ENCODE results near the gene TWSG1. TPM values are rescaled to one million over a fixed set of nuclear protein-coding genes. Genes with fewer than 3 reads are reported as not detected.

The TWSG1 gene
- total RNA-seq, 2 experiments from 2014 or later: 11.0 to 12.2 TPM

- H3K27ac Mint-ChIP-seq: no peak overlapping the region
- ChIA-PET POLR2A (no interaction called here), CTCF (interaction anchor here (0.6 kb wide), 1 partner anchor 256 kb away, joined by 4 read pairs; no protein-coding TSS in a partner anchor)
- H3K9me3 Mint-ChIP-seq: peaks cover 5% of the 10 kb centered on the region
- peaks cover 9% of the 10 kb centered on the region for H3K36me3 Mint-ChIP-seq
- H3K27me3 Mint-ChIP-seq: no peaks in the 10 kb centered on the region
- intact Hi-C loops (cut with micrococcal nuclease): no loop called here
- DNase-seq: no peak
- H3K4me3 Mint-ChIP-seq: no peak overlapping the region
- H3K4me1 Mint-ChIP-seq (ENCODE audit: low read depth): peaks cover 13% of the 10 kb centered on the region
Observed at GRCh38 chr18:9340472-9340871, 5.9 kb downstream of the TWSG1 start.

GRCh38 chr18:9343577-9343976 is 9.0 kb downstream of the TWSG1 start:
- ChIA-PET CTCF (no interaction called here), POLR2A (no interaction called here)
- Mint-ChIP-seq H3K4me1 (ENCODE audit: low read depth) (peaks cover 6% of the 10 kb centered on the region), H3K36me3 (peaks cover 9% of the 10 kb centered on the region), H3K27ac (no peak overlapping the region), H3K27me3 (no peaks in the 10 kb centered on the region), H3K4me3 (no peak overlapping the region), H3K9me3 (peaks cover 5% of the 10 kb centered on the region)
- DNase-seq: no peak
- intact Hi-C loops (cut with micrococcal nuclease): no loop called here

- peaks cover 4% of the 10 kb centered on the region for H3K36me3 Mint-ChIP-seq
- no peaks in the 10 kb centered on the region for H3K27me3 Mint-ChIP-seq
- no peak overlapping the region for H3K27ac Mint-ChIP-seq
- intact Hi-C loops (cut with micrococcal nuclease): no loop called here
- DNase-seq: no peak
- ChIA-PET CTCF (interaction anchor here (0.8 to 1.4 kb wide), 2 partner anchors 168 to 170 kb away, joined by 3 to 4 read pairs; no protein-coding TSS in a partner anchor), POLR2A (no interaction called here)
- no peak overlapping the region for H3K4me3 Mint-ChIP-seq
- peaks cover 6% of the 10 kb centered on the region for H3K4me1 Mint-ChIP-seq (ENCODE audit: low read depth)
- H3K9me3 Mint-ChIP-seq: peaks cover 5% of the 10 kb centered on the region
Observed at GRCh38 chr18:9346775-9347174, 12.2 kb downstream of the TWSG1 start.

- Mint-ChIP-seq H3K27me3 (no peaks in the 10 kb centered on the region), H3K4me3 (no peak overlapping the region), H3K27ac (no peak overlapping the region), H3K9me3 (peaks cover 5% of the 10 kb centered on the region), H3K4me1 (ENCODE audit: low read depth) (peaks cover 6% of the 10 kb centered on the region), H3K36me3 (peaks cover 4% of the 10 kb centered on the region)
- intact Hi-C loops (cut with micrococcal nuclease): no loop called here
- ChIA-PET POLR2A (no interaction called here), CTCF (interaction anchor here (1.4 to 1.6 kb wide), 2 partner anchors 168 to 169 kb away, joined by 3 to 4 read pairs; no protein-coding TSS in a partner anchor)
- no peak for DNase-seq
Observed at GRCh38 chr18:9348079-9348671, 13.6 kb downstream of the TWSG1 start.

- intact Hi-C loops (cut with micrococcal nuclease): no loop called here
- Mint-ChIP-seq H3K4me1 (ENCODE audit: low read depth) (peaks cover 6% of the 10 kb centered on the region), H3K4me3 (no peak overlapping the region), H3K9me3 (peaks cover under 1% of the 10 kb centered on the region), H3K36me3 (peaks cover 4% of the 10 kb centered on the region), H3K27ac (no peak overlapping the region), H3K27me3 (no peaks in the 10 kb centered on the region)
- DNase-seq: no peak
- ChIA-PET CTCF (interaction anchor here (1.6 kb wide), 1 partner anchor 168 kb away, joined by 3 read pairs; no protein-coding TSS in a partner anchor), POLR2A (no interaction called here)
Observed at GRCh38 chr18:9348766-9349165, 14.2 kb downstream of the TWSG1 start.

- intact Hi-C loops (cut with micrococcal nuclease): no loop called here
- Mint-ChIP-seq H3K36me3 (no peaks in the 10 kb centered on the region), H3K9me3 (no peaks in the 10 kb centered on the region), H3K27ac (no peak overlapping the region), H3K4me3 (no peak overlapping the region), H3K27me3 (no peaks in the 10 kb centered on the region), H3K4me1 (ENCODE audit: low read depth) (peaks cover 6% of the 10 kb centered on the region)
- DNase-seq: no peak
- POLR2A ChIA-PET: no interaction called here
- CTCF ChIA-PET: no interaction called here
Observed at GRCh38 chr18:9353596-9353995, 19.0 kb downstream of the TWSG1 start.

- no peak overlapping the region for H3K27ac Mint-ChIP-seq
Observed at GRCh38 chr18:9354256-9354655, 19.7 kb downstream of the TWSG1 start.

GRCh38 chr18:9356976-9357375 is 22.4 kb downstream of the TWSG1 start:
- no peak for DNase-seq
- CTCF ChIA-PET: no interaction called here
- Mint-ChIP-seq H3K4me1 (ENCODE audit: low read depth) (peaks cover 6% of the 10 kb centered on the region), H3K9me3 (no peaks in the 10 kb centered on the region), H3K36me3 (peaks cover 7% of the 10 kb centered on the region), H3K27me3 (no peaks in the 10 kb centered on the region), H3K27ac (no peak overlapping the region), H3K4me3 (no peak overlapping the region)
- POLR2A ChIA-PET: no interaction called here
- intact Hi-C loops (cut with micrococcal nuclease): no loop called here

More at GRCh38 chr18:9354256-9354655, 19.7 kb downstream of the TWSG1 start:
- POLR2A ChIA-PET: no interaction called here
- CTCF ChIA-PET: no interaction called here
- Mint-ChIP-seq H3K27me3 (no peaks in the 10 kb centered on the region), H3K36me3 (no peaks in the 10 kb centered on the region), H3K9me3 (no peaks in the 10 kb centered on the region), H3K4me1 (ENCODE audit: low read depth) (peaks cover 6% of the 10 kb centered on the region), H3K4me3 (no peak overlapping the region)
- intact Hi-C loops (cut with micrococcal nuclease): no loop called here
- no peak for DNase-seq

GRCh38 chr18:9359796-9360195 is 25.2 kb downstream of the TWSG1 start:
- Mint-ChIP-seq H3K4me3 (no peak overlapping the region), H3K27ac (no peak overlapping the region), H3K4me1 (ENCODE audit: low read depth) (no peaks in the 10 kb centered on the region), H3K9me3 (no peaks in the 10 kb centered on the region), H3K36me3 (peaks cover 7% of the 10 kb centered on the region), H3K27me3 (no peaks in the 10 kb centered on the region)
- POLR2A ChIA-PET: no interaction called here
- CTCF ChIA-PET: no interaction called here
- DNase-seq: no peak
- intact Hi-C loops (cut with micrococcal nuclease): no loop called here

GRCh38 chr18:9361191-9361590 is 26.6 kb downstream of the TWSG1 start:
- no peak overlapping the region for H3K27ac Mint-ChIP-seq
- peaks cover 7% of the 10 kb centered on the region for H3K36me3 Mint-ChIP-seq
- H3K4me3 Mint-ChIP-seq: no peak overlapping the region
- CTCF ChIA-PET: no interaction called here
- no peaks in the 10 kb centered on the region for H3K27me3 Mint-ChIP-seq
- H3K9me3 Mint-ChIP-seq: no peaks in the 10 kb centered on the region
- POLR2A ChIA-PET: no interaction called here
- intact Hi-C loops (cut with micrococcal nuclease): no loop called here
- no peaks in the 10 kb centered on the region for H3K4me1 Mint-ChIP-seq (ENCODE audit: low read depth)
- DNase-seq: no peak

- no peak overlapping the region for H3K4me3 Mint-ChIP-seq
- CTCF ChIA-PET: no interaction called here
- H3K36me3 Mint-ChIP-seq: peaks cover 12% of the 10 kb centered on the region
- DNase-seq: no peak
- POLR2A ChIA-PET: no interaction called here
- no peak overlapping the region for H3K27ac Mint-ChIP-seq
- intact Hi-C loops (cut with micrococcal nuclease): no loop called here
- no peaks in the 10 kb centered on the region for H3K4me1 Mint-ChIP-seq (ENCODE audit: low read depth)
- H3K27me3 Mint-ChIP-seq: no peaks in the 10 kb centered on the region
- H3K9me3 Mint-ChIP-seq: no peaks in the 10 kb centered on the region
Observed at GRCh38 chr18:9362869-9363268, 28.3 kb downstream of the TWSG1 start.

- DNase-seq: no peak
- Mint-ChIP-seq H3K4me1 (ENCODE audit: low read depth) (no peaks in the 10 kb centered on the region), H3K9me3 (no peaks in the 10 kb centered on the region), H3K27me3 (no peaks in the 10 kb centered on the region), H3K4me3 (no peak overlapping the region), H3K36me3 (peaks cover 14% of the 10 kb centered on the region), H3K27ac (no peak overlapping the region)
- intact Hi-C loops (cut with micrococcal nuclease): no loop called here
- CTCF ChIA-PET: no interaction called here
- POLR2A ChIA-PET: no interaction called here
Observed at GRCh38 chr18:9364242-9364641, 29.7 kb downstream of the TWSG1 start.

GRCh38 chr18:9365406-9365805 is 30.8 kb downstream of the TWSG1 start:
- Mint-ChIP-seq H3K27me3 (no peaks in the 10 kb centered on the region), H3K27ac (no peak overlapping the region), H3K9me3 (no peaks in the 10 kb centered on the region), H3K4me1 (ENCODE audit: low read depth) (no peaks in the 10 kb centered on the region), H3K4me3 (no peak overlapping the region), H3K36me3 (peaks cover 19% of the 10 kb centered on the region)
- intact Hi-C loops (cut with micrococcal nuclease): no loop called here
- CTCF ChIA-PET: no interaction called here
- POLR2A ChIA-PET: interaction anchor here (0.7 kb wide), 1 partner anchor 300 kb away, joined by 4 read pairs; no protein-coding TSS in a partner anchor
- DNase-seq: no peak

All from activated CD4-positive, alpha-beta memory T cell treated with anti-CD3 and anti-CD28 coated beads for 36 hours (primary cell).